ENCODE measurements around the gene CNTNAP4.

The CNTNAP4 gene

DNA sequence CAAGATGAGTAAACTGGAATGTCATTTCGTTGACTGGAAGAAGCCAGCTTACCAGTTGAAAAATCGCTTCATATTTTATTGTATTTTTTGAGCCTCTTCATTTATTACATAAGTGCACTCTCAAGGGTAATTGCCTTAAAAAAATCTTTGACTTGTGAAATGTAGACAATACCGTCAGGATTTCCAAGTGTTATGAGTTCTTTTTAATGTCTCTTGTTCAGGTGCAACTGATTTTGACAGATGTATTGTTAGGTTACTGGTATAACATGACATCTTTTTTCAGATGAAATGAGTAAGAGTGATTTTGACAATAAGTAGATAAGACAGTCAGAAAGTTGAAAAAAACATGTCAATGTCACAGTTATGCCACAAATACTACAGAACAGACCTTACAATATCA, 169.1 kb downstream of the CNTNAP4 start:
- Histone ChIP-seq H3K36me3 (ENCODE audit: insufficient read depth) (no peaks in the 10 kb centered on the region), H2AFZ (ENCODE audit: low read depth) (no peak overlapping the region), H3K4me1 (ENCODE audit: low read depth, poor library complexity, severe bottlenecking) (no peaks in the 10 kb centered on the region), H3K4me2 (no peak overlapping the region), H4K20me1 (ENCODE audit: insufficient read depth) (no peaks in the 10 kb centered on the region), H3K4me3 (IDR thresholded peaks at IDR 0.05; ENCODE audit: insufficient read depth, low read depth, low read length) (no peak overlapping the region), H3K9ac (no peak overlapping the region), H3K27me3 (ENCODE audit: insufficient read depth, low read depth) (no peaks in the 10 kb centered on the region), H3K27ac (no peak overlapping the region), H3K79me2 (ENCODE audit: insufficient read depth, low read depth) (no peaks in the 10 kb centered on the region)
- TF ChIP-seq CTCF (conservative IDR thresholded peaks at IDR 0.05; ENCODE audit: low read depth, low read length): no peak

DNA sequence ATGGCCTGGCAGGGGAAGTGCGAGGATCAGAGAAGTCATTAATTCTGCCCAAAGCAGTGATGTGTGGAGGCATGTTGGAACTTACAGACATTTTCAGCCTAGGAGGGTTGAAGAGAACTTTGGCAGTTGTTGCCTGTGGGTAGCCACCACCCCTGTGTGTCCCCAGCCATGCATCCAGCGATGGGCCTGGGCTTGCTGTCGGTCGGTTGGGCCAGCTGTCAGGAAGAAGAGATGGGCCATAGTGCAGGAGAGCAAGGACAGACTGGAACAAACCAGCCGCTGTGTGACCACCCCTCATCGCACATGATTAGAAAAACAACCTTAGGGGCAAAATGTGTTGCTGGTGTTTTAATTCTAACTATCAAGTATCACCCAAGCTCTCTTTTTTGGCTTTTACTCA, 173.7 kb downstream of the CNTNAP4 start:
- no peak overlapping the region for H3K9ac ChIP-seq
- no peaks in the 10 kb centered on the region for H3K27me3 ChIP-seq (ENCODE audit: insufficient read depth, low read depth)
- no peaks in the 10 kb centered on the region for H3K4me1 ChIP-seq (ENCODE audit: low read depth, poor library complexity, severe bottlenecking)
- no peak for TF ChIP-seq CTCF (conservative IDR thresholded peaks at IDR 0.05; ENCODE audit: low read depth, low read length)
- no peak overlapping the region for H3K4me3 ChIP-seq (IDR thresholded peaks at IDR 0.05; ENCODE audit: insufficient read depth, low read depth, low read length)
- H4K20me1 ChIP-seq (ENCODE audit: insufficient read depth): no peaks in the 10 kb centered on the region
- H2AFZ ChIP-seq (ENCODE audit: low read depth): no peak overlapping the region
- no peak overlapping the region for H3K4me2 ChIP-seq
- H3K79me2 ChIP-seq (ENCODE audit: insufficient read depth, low read depth): no peaks in the 10 kb centered on the region
- H3K36me3 ChIP-seq (ENCODE audit: insufficient read depth): no peaks in the 10 kb centered on the region
- no peak overlapping the region for H3K27ac ChIP-seq

DNA sequence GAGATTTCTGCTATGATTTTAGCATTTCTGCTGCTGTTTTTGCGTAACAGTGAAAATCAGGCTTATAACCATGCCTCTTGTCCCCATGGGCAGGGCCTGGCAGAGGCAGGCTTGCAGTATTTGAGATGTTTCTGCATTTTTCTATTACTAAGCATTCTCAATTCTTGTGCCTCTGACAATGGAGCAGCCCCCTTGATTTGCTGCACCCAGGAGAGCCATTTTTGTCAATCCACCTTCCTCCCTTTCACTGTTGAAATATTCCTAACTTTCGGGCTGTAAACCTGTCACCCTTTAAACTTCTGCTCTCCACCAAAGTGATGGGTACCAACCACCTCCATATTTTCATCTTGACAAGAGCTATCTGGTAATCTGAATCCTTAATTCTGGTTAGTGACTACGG, 178.1 kb downstream of the CNTNAP4 start:
- H3K27ac ChIP-seq: no peak overlapping the region
- H2AFZ ChIP-seq (ENCODE audit: low read depth): no peak overlapping the region

GRCh38 chr16:76456016-76456415, 178.8 kb downstream of the CNTNAP4 start:
- Histone ChIP-seq H3K27me3 (ENCODE audit: insufficient read depth, low read depth) (no peaks in the 10 kb centered on the region), H3K79me2 (ENCODE audit: insufficient read depth, low read depth) (no peaks in the 10 kb centered on the region), H3K4me3 (IDR thresholded peaks at IDR 0.05; ENCODE audit: insufficient read depth, low read depth, low read length) (no peak overlapping the region), H3K27ac (no peak overlapping the region), H4K20me1 (ENCODE audit: insufficient read depth) (no peaks in the 10 kb centered on the region), H3K4me1 (ENCODE audit: low read depth, poor library complexity, severe bottlenecking) (no peaks in the 10 kb centered on the region), H2AFZ (ENCODE audit: low read depth) (no peak overlapping the region), H3K9ac (no peak overlapping the region), H3K4me2 (no peak overlapping the region), H3K36me3 (ENCODE audit: insufficient read depth) (no peaks in the 10 kb centered on the region)
- TF ChIP-seq CTCF (conservative IDR thresholded peaks at IDR 0.05; ENCODE audit: low read depth, low read length): no peak

More for the DNA sequence above, 178.1 kb downstream of the CNTNAP4 start:
- no peak overlapping the region for H3K9ac ChIP-seq
- H3K4me3 ChIP-seq (IDR thresholded peaks at IDR 0.05; ENCODE audit: insufficient read depth, low read depth, low read length): no peak overlapping the region
- no peaks in the 10 kb centered on the region for H4K20me1 ChIP-seq (ENCODE audit: insufficient read depth)
- no peak for TF ChIP-seq CTCF (conservative IDR thresholded peaks at IDR 0.05; ENCODE audit: low read depth, low read length)
- no peaks in the 10 kb centered on the region for H3K4me1 ChIP-seq (ENCODE audit: low read depth, poor library complexity, severe bottlenecking)
- no peaks in the 10 kb centered on the region for H3K36me3 ChIP-seq (ENCODE audit: insufficient read depth)
- no peaks in the 10 kb centered on the region for H3K27me3 ChIP-seq (ENCODE audit: insufficient read depth, low read depth)
- H3K79me2 ChIP-seq (ENCODE audit: insufficient read depth, low read depth): no peaks in the 10 kb centered on the region
- no peak overlapping the region for H3K4me2 ChIP-seq
